Thymus (tissue), 11 donors: ENCODE data around the gene IGSF21. TPM values are rescaled to one million over a fixed set of nuclear protein-coding genes. Genes with fewer than 3 reads are reported as not detected.

Source experiments
- DNase-seq, 9 donors: peaks; one replicate each; pipeline ENCODE4 v3.0.0-alpha.2; 2013; ENCODE audit warnings: low spot score in 9 of 9, low read depth in 6 of 9, missing footprints in 1 of 9
- H3K27ac ChIP-seq, 2 donors: one replicate each; pipeline ENCODE4 v1.5.1; 2013; ENCODE audit warnings: control low read depth in 1 of 2, low read depth in 1 of 2, low read length in 1 of 2, mild to moderate bottlenecking in 1 of 2, moderate library complexity in 1 of 2
- H3K27me3 ChIP-seq, 2 donors: one replicate each; pipeline ENCODE4 v1.5.1; 2013; ENCODE audit warnings: low read length in 1 of 2; ENCODE audit not compliant: control insufficient read depth in 2 of 2, insufficient read depth in 1 of 2
- H3K36me3 ChIP-seq, 2 donors: one replicate each; pipeline ENCODE4 v1.5.1; 2013; ENCODE audit warnings: low read length in 1 of 2, mild to moderate bottlenecking in 1 of 2, moderate library complexity in 1 of 2; ENCODE audit not compliant: control insufficient read depth in 2 of 2, insufficient read depth in 2 of 2
- H3K4me1 ChIP-seq, 2 donors: one replicate each; pipeline ENCODE4 v1.5.1; 2013; ENCODE audit warnings: low read length in 2 of 2; ENCODE audit not compliant: control insufficient read depth in 2 of 2, insufficient read depth in 2 of 2
- H3K4me3 ChIP-seq, 2 donors: one replicate each; pipeline ENCODE4 v1.5.1; 2013; ENCODE audit warnings: low read length in 2 of 2, control low read depth in 1 of 2, mild to moderate bottlenecking in 1 of 2
- H3K9me3 ChIP-seq, 2 donors: one replicate each; pipeline ENCODE4 v1.5.1; 2013; ENCODE audit warnings: low read length in 1 of 2, mild to moderate bottlenecking in 1 of 2; ENCODE audit not compliant: control insufficient read depth in 2 of 2, insufficient read depth in 1 of 2
- WGBS: extraction: QIAGEN DNeasy Blood & Tissue Kit; methylation state at CpG from one replicate; pipeline ENCODE4 v1.1.7; 2013; 5-methylcytosine and 5-hydroxymethylcytosine counted together
- polyA plus RNA-seq: library from polyadenylated mRNA; stranded (reverse); fragments of 200-250 nt; gene quantifications from one replicate; pipeline ENCODE4 v1.2.3, GENCODE V29; 2013
- total RNA-seq: library from RNA; stranded (reverse); fragments of 120-200 nt; gene quantifications from one replicate; pipeline ENCODE4 v1.2.4, GENCODE V29; 2013
- donor health status: healthy.

The IGSF21 gene
- total and polyA plus RNA-seq, 2 donors: 0.85 to 2.1 TPM

- no peaks in the 10 kb centered on the region for H3K36me3 ChIP-seq
- 86% methylated on average over 7 of the region's 7 CpGs for WGBS
- no peaks in the 10 kb centered on the region for H3K4me1 ChIP-seq
- no peak for DNase-seq
- peaks cover 0 to 2% of the 10 kb centered on the region in 2 donors for H3K9me3 ChIP-seq
- H3K27ac ChIP-seq: no peak overlapping the region
- H3K4me3 ChIP-seq: no peak overlapping the region
- H3K27me3 ChIP-seq: peaks cover 28% of the 10 kb centered on the region in 2 donors
These were observed 3.7 kb upstream of the IGSF21 start for GRCh38 chr1:18103788-18104421.

GRCh38 chr1:18104546-18105100 lies 3.0 kb upstream of the IGSF21 start:
- no peak for DNase-seq
- peaks cover 35 to 36% of the 10 kb centered on the region in 2 donors for H3K27me3 ChIP-seq
- no peak overlapping the region for H3K27ac ChIP-seq
- H3K4me3 ChIP-seq: no peak overlapping the region
- no peaks in the 10 kb centered on the region for H3K36me3 ChIP-seq
- 65% methylated on average over 9 of the region's 9 CpGs for WGBS
- H3K4me1 ChIP-seq: no peaks in the 10 kb centered on the region
- H3K9me3 ChIP-seq: peaks cover 0 to 2% of the 10 kb centered on the region in 2 donors

- no peak overlapping the region for H3K4me3 ChIP-seq
- no peak for DNase-seq
- H3K27me3 ChIP-seq: peaks cover 41% of the 10 kb centered on the region in 2 donors
- H3K4me1 ChIP-seq: no peaks in the 10 kb centered on the region
- no peaks in the 10 kb centered on the region for H3K36me3 ChIP-seq
- H3K27ac ChIP-seq: no peak overlapping the region
- WGBS: 93% methylated on average over 4 of the region's 4 CpGs
- peaks cover 0 to 2% of the 10 kb centered on the region in 2 donors for H3K9me3 ChIP-seq
These were observed 2.4 kb upstream of the IGSF21 start for GRCh38 chr1:18105196-18105595.

GRCh38 chr1:18108299-18109057 lies 880 bp downstream of the IGSF21 start:
- DNase-seq: no peak
- Histone ChIP-seq H3K4me1 (no peaks in the 10 kb centered on the region), H3K36me3 (no peaks in the 10 kb centered on the region), H3K4me3 (no peak overlapping the region), H3K27me3 (peaks cover 58 to 68% of the 10 kb centered on the region in 2 donors), H3K9me3 (peaks cover 0 to 4% of the 10 kb centered on the region in 2 donors), H3K27ac (no peak overlapping the region)
- 11% methylated on average over 26 of the region's 26 CpGs for WGBS

- DNase-seq: no peak
These were observed 1.6 kb downstream of the IGSF21 start for GRCh38 chr1:18109058-18109755.

GRCh38 chr1:18109756-18110597 lies 2.4 kb downstream of the IGSF21 start:
- WGBS: 5% methylated on average over 60 of the region's 60 CpGs
- H3K27me3 ChIP-seq: peaks cover 58 to 68% of the 10 kb centered on the region in 2 donors
- H3K4me3 ChIP-seq: no peak overlapping the region
- DNase-seq: no peak
- no peaks in the 10 kb centered on the region for H3K4me1 ChIP-seq
- peaks cover 0 to 4% of the 10 kb centered on the region in 2 donors for H3K9me3 ChIP-seq
- H3K36me3 ChIP-seq: no peaks in the 10 kb centered on the region
- no peak overlapping the region for H3K27ac ChIP-seq

More at GRCh38 chr1:18109058-18109755, 1.6 kb downstream of the IGSF21 start:
- Histone ChIP-seq H3K4me3 (no peak overlapping the region), H3K27me3 (peaks cover 58 to 68% of the 10 kb centered on the region in 2 donors), H3K9me3 (peaks cover 0 to 4% of the 10 kb centered on the region in 2 donors), H3K4me1 (no peaks in the 10 kb centered on the region), H3K36me3 (no peaks in the 10 kb centered on the region), H3K27ac (no peak overlapping the region)
- whole genome bisulfite sequencing: 7% methylated on average over 32 of the region's 32 CpGs

GRCh38 chr1:18110598-18110939 lies 3.0 kb downstream of the IGSF21 start:
- DNase-seq: no peak
- Histone ChIP-seq H3K36me3 (no peaks in the 10 kb centered on the region), H3K4me3 (no peak overlapping the region), H3K9me3 (peaks cover 0 to 4% of the 10 kb centered on the region in 2 donors), H3K27ac (no peak overlapping the region), H3K4me1 (no peaks in the 10 kb centered on the region), H3K27me3 (peaks cover 58 to 70% of the 10 kb centered on the region in 2 donors)
- 5% methylated on average over 17 of the region's 17 CpGs for WGBS

GRCh38 chr1:18110968-18111367 lies 3.4 kb downstream of the IGSF21 start:
- no peak for DNase-seq
- Histone ChIP-seq H3K4me1 (no peaks in the 10 kb centered on the region), H3K27ac (no peak overlapping the region), H3K9me3 (peaks cover 0 to 4% of the 10 kb centered on the region in 2 donors), H3K27me3 (peaks cover 57 to 66% of the 10 kb centered on the region in 2 donors), H3K4me3 (no peak overlapping the region), H3K36me3 (no peaks in the 10 kb centered on the region)
- WGBS: 3% methylated on average over 30 of the region's 30 CpGs
